Breast epithelium (tissue), 3 donors: Measurements from ENCODE around the gene RNF225.

Experiments used
- CTCF ChIP-seq, 3 donors: fragments of 450-650 bp; IDR thresholded peaks; one replicate each; pipeline ENCODE4 v1.5.1; 2016 to 2017; ENCODE audit warnings: antibody characterized with exemption in 3 of 3, mild to moderate bottlenecking in 3 of 3, moderate library complexity in 3 of 3
- POLR2A ChIP-seq: fragments of 450-650 bp; IDR thresholded peaks from one replicate; pipeline ENCODE4 v1.6.1; 2016; ENCODE audit warnings: antibody characterized with exemption, mild to moderate bottlenecking, moderate library complexity
- POLR2AphosphoS5 ChIP-seq, 3 donors: sonication (generic); formaldehyde crosslinking; IDR thresholded peaks; one replicate each; pipeline ENCODE4 v1.6.1; 2017; ENCODE audit warnings: antibody characterized with exemption in 3 of 3

GRCh38 chr19:58349590-58349989 is 45.9 kb upstream of the RNF225 start:
- no peak for TF ChIP-seq CTCF (IDR thresholded peaks at IDR 0.05)
- TF ChIP-seq POLR2AphosphoS5 (IDR thresholded peaks at IDR 0.05) = no peak
- no peak for TF ChIP-seq POLR2A
